Spleen (tissue), 11 donors: Measurements from ENCODE around the gene PBRM1. TPM values are rescaled to one million over a fixed set of nuclear protein-coding genes. Genes with fewer than 3 reads are reported as not detected.
"Not testable (repeated sequence)": the region's sequence is repeated elsewhere in the genome, so short reads cannot be mapped to it uniquely, and the experiment has no call there.

ENCODE experiments used
- DNase-seq: peaks from one replicate; pipeline ENCODE4 v3.0.0-alpha.2; 2020
- H3K27ac ChIP-seq, 8 donors: fragments of 200-600 bp; sonication (generic) in 7 of 8; 1 replicate in 4 of 8; 2 replicates in 4 of 8; pipeline versions ENCODE4 v1.5.0 to v1.8.0; 2016 to 2021; ENCODE audit warnings: inconsistent platforms in 4 of 8, mild to moderate bottlenecking in 4 of 8, moderate library complexity in 1 of 8
- H3K27me3 ChIP-seq, 7 donors: fragments of 200-600 bp; sonication (generic) in 6 of 7; replicated peaks in 1 of 7; 1 replicate in 4 of 7; 2 replicates in 3 of 7; pipeline versions ENCODE4 v1.5.0 to v1.8.0; 2016 to 2021; ENCODE audit warnings: inconsistent platforms in 3 of 7, mild to moderate bottlenecking in 1 of 7
- H3K36me3 ChIP-seq, 6 donors: fragments of 200-600 bp; sonication (generic) in 5 of 6; 1 replicate in 4 of 6; 2 replicates in 2 of 6; pipeline versions ENCODE4 v1.5.0 to v1.8.0; 2016 to 2021; ENCODE audit warnings: inconsistent platforms in 2 of 6
- H3K4me1 ChIP-seq, 6 donors: fragments of 200-600 bp; sonication (generic) in 5 of 6; 1 replicate in 3 of 6; 2 replicates in 3 of 6; pipeline versions ENCODE4 v1.5.0 to v1.8.0; 2016 to 2021; ENCODE audit warnings: inconsistent platforms in 3 of 6
- H3K4me3 ChIP-seq, 8 donors: fragments of 200-600 bp; sonication (generic) in 7 of 8; 1 replicate in 4 of 8; 2 replicates in 4 of 8; pipeline versions ENCODE4 v1.5.0 to v1.8.0; 2016 to 2021; ENCODE audit warnings: inconsistent platforms in 4 of 8, mild to moderate bottlenecking in 4 of 8, moderate library complexity in 2 of 8
- H3K9me3 ChIP-seq, 8 donors: fragments of 200-600 bp; sonication (generic) in 7 of 8; 1 replicate in 4 of 8; 2 replicates in 4 of 8; pipeline versions ENCODE4 v1.5.0 to v1.8.0; 2016 to 2021; ENCODE audit warnings: inconsistent platforms in 4 of 8
- CTCF ChIP-seq, 11 experiments: fragments of 200-600 bp in 7 of 11; fragments of 450-650 bp in 4 of 11; sonication (generic) in 4 of 11; IDR thresholded peaks in 8 of 11; conservative IDR thresholded peaks in 3 of 11; 1 replicate in 7 of 11; 2 replicates in 4 of 11; pipeline versions ENCODE4 v1.4.0 to v1.8.0; 2016 to 2021; ENCODE audit warnings: antibody characterized with exemption in 11 of 11, inconsistent platforms in 4 of 11, mild to moderate bottlenecking in 1 of 11
- POLR2A ChIP-seq, 3 donors: fragments of 450-650 bp; IDR thresholded peaks; one replicate each; pipeline ENCODE4 v1.5.1; 2017; ENCODE audit warnings: antibody characterized with exemption in 3 of 3, mild to moderate bottlenecking in 1 of 3
- POLR2AphosphoS5 ChIP-seq, 3 donors: sonication (generic); formaldehyde crosslinking; IDR thresholded peaks; one replicate each; pipeline ENCODE4 v1.5.1; 2017; ENCODE audit warnings: antibody characterized with exemption in 3 of 3
- WGBS, 5 donors: extraction: QIAGEN DNeasy Blood & Tissue Kit in 3 of 5; methylation state at CpG; one replicate each; pipeline versions ENCODE4 v1.1.5 to v1.1.7; 2013 to 2018; 5-methylcytosine and 5-hydroxymethylcytosine counted together
- intact Hi-C: fragments of 100-400 bp; cut with DNase I; formaldehyde crosslinking; loops from one replicate; pipeline ENCODE4 v1.15.0; 2023; ENCODE audit warnings: low total_unique reads
- polyA plus RNA-seq, 3 donors: library from polyadenylated mRNA; stranded (reverse); fragments of 200-250 nt; gene quantifications; one replicate each; pipeline ENCODE4 v1.2.1, GENCODE V29; 2013
- total RNA-seq, 7 donors: library from RNA; depleted of rRNA in 3 of 7; stranded (reverse); fragments of >200 nt in 3 of 7; fragmentation: NEBNext Ultra II Directional in 4 of 7; extraction: Animal tissue kit (Norgen Biotek cat#: 25700) in 4 of 7; gene quantifications; one replicate each; pipeline versions ENCODE4 v1.1.0 to v1.2.1, GENCODE V29; 2016 to 2021
- donor health status: healthy with polysubstance abuse.
- donor health status: DM: no; HTN: no; CAD: no; lungs with moderate emphysema.
- donor health status: DM: no; HTN: no; CAD: no.
- donor health status: Bipolar disorder and iron deficiency.
- donor health status: healthy.
- donor health status: DM: no; HTN: no; CAD: no.
- donor health status: DM: yes; HTN: yes; CAD: no.

The PBRM1 gene
- total and polyA plus RNA-seq, 10 donors, result 5.7 to 125 (median 69.5) TPM

- WGBS, 5 donors, result 86 to 95% (median 94%) methylated on average over 3 of the region's 3 CpGs
- peak overlapping the region in 2 of 8 donors; percentile 10 to 33 for H3K27ac ChIP-seq
- no peak overlapping the region for H3K4me3 ChIP-seq
- peaks cover 12 to 60% (median 46%) of the 10 kb centered on the region in 6 donors for H3K4me1 ChIP-seq
- TF ChIP-seq CTCF (IDR thresholded peaks at IDR 0.05 in 8 of 11, conservative IDR thresholded peaks at IDR 0.05 in 3 of 11), result no peak
- TF ChIP-seq POLR2AphosphoS5 (IDR thresholded peaks at IDR 0.05), result no peak
- no peak for TF ChIP-seq POLR2A (IDR thresholded peaks at IDR 0.05)
- H3K27me3 ChIP-seq, result no peaks in the 10 kb centered on the region
- intact Hi-C loops, result no loop called here
- no peak for DNase-seq
- no peaks in the 10 kb centered on the region for H3K9me3 ChIP-seq
- H3K36me3 ChIP-seq, result peaks cover 4 to 81% (median 40%) of the 10 kb centered on the region in 6 donors
Observed at GRCh38 chr3:52679199-52679538, 6.5 kb downstream of the PBRM1 start.

- intact Hi-C loops, result no loop called here
- Histone ChIP-seq H3K4me3 (no peak overlapping the region), H3K27me3 (no peaks in the 10 kb centered on the region), H3K4me1 (peaks cover 9 to 53% (median 39%) of the 10 kb centered on the region in 6 donors), H3K27ac (peak overlapping the region in 1 of 8 donors; percentile 33), H3K36me3 (peaks cover 4 to 88% (median 42%) of the 10 kb centered on the region in 6 donors), H3K9me3 (no peaks in the 10 kb centered on the region)
- DNase-seq, result no peak
- WGBS, 5 donors, result 95 to 98% (median 97%) methylated on average over 6 of the region's 6 CpGs
- TF ChIP-seq POLR2AphosphoS5 (IDR thresholded peaks at IDR 0.05) (no peak), POLR2A (IDR thresholded peaks at IDR 0.05) (no peak), CTCF (IDR thresholded peaks at IDR 0.05 in 8 of 11, conservative IDR thresholded peaks at IDR 0.05 in 3 of 11) (no peak)
Observed at GRCh38 chr3:52678265-52679198, 7.2 kb downstream of the PBRM1 start.

- H3K4me3 ChIP-seq, H3K9me3 ChIP-seq, intact Hi-C loops, DNase-seq, H3K27me3 ChIP-seq, H3K27ac ChIP-seq: not testable (repeated sequence)
- Histone ChIP-seq H3K4me1 (peaks cover under 1 to 41% (median 19%) of the 10 kb centered on the region in 6 donors), H3K36me3 (peaks cover 4 to 98% (median 58%) of the 10 kb centered on the region in 6 donors)
- 87 to 92% (median 91%) methylated on average over 3 of the region's 3 CpGs for WGBS, 5 donors
Observed at GRCh38 chr3:52676201-52676600, 9.5 kb downstream of the PBRM1 start.

GRCh38 chr3:52671676-52672075 is 14.0 kb downstream of the PBRM1 start:
- Histone ChIP-seq H3K27me3 (no peaks in the 10 kb centered on the region), H3K4me1 (peaks cover 8 to 36% (median 18%) of the 10 kb centered on the region in 6 donors), H3K36me3 (peaks cover 0 to 88% (median 53%) of the 10 kb centered on the region in 6 donors), H3K27ac (peak overlapping the region in 6 of 8 donors; percentile 39 to 73 (median 45)), H3K9me3 (no peaks in the 10 kb centered on the region), H3K4me3 (no peak overlapping the region)
- DNase-seq, result no peak
- TF ChIP-seq POLR2A (IDR thresholded peaks at IDR 0.05), result no peak
- no peak for TF ChIP-seq POLR2AphosphoS5 (IDR thresholded peaks at IDR 0.05)
- TF ChIP-seq CTCF (IDR thresholded peaks at IDR 0.05 in 8 of 11, conservative IDR thresholded peaks at IDR 0.05 in 3 of 11), result no peak
- intact Hi-C loops, result no loop called here
- WGBS, 5 donors, result 40 to 48% (median 44%) methylated on average over 1 of the region's 1 CpG
